Measurements from ENCODE around the gene TTC6.

GRCh38 chr14:37617864-37618365, 22.5 kb downstream of the TTC6 start:
- no peak for TF ChIP-seq POLR2A (IDR thresholded peaks at IDR 0.05)
- TF ChIP-seq, protein P1, sequence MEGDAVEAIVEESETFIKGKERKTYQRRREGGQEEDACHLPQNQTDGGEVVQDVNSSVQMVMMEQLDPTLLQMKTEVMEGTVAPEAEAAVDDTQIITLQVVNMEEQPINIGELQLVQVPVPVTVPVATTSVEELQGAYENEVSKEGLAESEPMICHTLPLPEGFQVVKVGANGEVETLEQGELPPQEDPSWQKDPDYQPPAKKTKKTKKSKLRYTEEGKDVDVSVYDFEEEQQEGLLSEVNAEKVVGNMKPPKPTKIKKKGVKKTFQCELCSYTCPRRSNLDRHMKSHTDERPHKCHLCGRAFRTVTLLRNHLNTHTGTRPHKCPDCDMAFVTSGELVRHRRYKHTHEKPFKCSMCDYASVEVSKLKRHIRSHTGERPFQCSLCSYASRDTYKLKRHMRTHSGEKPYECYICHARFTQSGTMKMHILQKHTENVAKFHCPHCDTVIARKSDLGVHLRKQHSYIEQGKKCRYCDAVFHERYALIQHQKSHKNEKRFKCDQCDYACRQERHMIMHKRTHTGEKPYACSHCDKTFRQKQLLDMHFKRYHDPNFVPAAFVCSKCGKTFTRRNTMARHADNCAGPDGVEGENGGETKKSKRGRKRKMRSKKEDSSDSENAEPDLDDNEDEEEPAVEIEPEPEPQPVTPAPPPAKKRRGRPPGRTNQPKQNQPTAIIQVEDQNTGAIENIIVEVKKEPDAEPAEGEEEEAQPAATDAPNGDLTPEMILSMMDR (IDR thresholded peaks at IDR 0.05), result no peak
